ENCODE measurements around the gene RAB3IP.
"Not testable (repeated sequence)": the region's sequence is repeated elsewhere in the genome, so short reads cannot be mapped to it uniquely, and the experiment has no call there.

RAB3IP gene

DNA sequence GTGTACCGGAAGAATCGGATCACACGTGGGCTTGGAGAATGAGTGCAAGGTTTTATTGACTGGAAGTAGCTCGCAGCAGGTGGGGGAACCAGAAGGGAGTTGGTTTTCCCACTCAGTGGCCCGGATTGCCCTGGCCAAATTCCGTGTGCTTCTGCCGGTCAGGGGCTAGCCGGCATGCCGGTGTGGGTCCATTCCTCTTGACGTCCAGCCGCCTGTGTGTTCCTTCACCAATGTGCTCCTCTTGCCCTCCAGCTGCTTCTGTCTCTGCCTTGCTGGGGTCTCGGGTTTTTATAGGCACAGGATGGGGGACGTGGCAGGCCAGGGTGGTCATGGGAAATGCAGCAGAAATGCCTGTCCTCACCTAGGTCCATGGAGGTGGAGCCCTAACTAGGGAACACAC, 97.4 kb downstream of the RAB3IP start:
- no peak for TF ChIP-seq ZNF274 (IDR thresholded peaks at IDR 0.05; ENCODE audit: low read depth, low read length)
- H3K4me3 ChIP-seq (ENCODE audit: low read length), result no peak overlapping the region

DNA sequence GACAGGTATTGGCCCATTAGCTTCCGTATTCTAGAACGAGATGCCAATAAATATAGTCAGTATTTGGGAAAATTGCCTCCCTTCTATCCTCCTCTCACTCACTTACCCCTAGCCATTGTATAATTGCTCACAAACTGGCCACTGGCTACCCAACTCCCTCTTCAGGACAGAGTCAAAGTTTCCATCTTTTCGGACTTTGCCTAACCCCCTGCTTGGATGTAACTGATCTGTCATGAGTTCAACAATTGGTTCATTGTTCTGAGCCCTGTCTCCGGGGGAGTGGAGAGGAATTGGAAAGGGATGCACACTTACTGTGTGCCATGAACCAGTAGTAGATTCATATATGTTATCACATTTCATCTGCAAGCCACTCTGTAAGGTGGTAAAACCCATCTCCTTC, 98.5 kb downstream of the RAB3IP start:
- no peak for TF ChIP-seq ZNF274 (IDR thresholded peaks at IDR 0.05; ENCODE audit: low read depth, low read length)
- no peak overlapping the region for H3K4me3 ChIP-seq (ENCODE audit: low read length)

DNA sequence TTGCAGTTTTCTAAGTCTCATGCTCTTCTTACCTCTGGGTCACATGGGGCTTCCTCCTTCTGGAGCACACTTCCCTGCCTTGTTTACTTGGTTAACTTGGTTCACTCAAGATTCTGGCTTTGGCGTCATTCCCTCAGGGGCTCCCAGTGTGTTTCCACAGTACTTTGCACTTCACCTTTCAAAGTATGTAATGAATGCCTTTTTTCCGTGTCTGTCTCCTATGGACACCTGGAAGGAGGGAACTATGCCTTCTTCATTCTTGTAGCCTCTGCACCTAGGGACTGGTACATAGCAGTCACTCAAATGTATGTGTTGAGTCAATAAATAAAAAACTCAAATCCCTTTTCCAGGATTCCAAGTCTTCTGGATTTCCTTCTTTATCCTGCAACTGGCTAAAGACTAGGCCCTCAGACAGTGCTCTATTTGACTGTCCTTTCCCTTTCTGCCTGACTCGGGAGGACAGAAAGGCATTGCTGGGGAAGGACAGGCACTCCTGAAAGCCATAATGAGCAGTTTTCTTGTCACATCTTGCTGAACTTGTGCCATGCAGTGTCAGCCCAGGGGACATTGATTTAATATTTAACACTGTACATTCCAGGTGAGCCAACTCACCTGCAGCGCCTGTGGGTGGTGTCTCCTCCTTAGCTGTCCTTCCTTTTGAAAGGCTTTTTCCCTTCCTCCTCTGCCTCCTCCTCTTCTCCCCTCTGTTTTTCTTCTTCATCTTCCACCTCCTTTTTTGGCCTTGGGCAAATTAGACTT, 99.2 kb downstream of the RAB3IP start:
- no peak overlapping the region for H3K4me3 ChIP-seq (ENCODE audit: low read length)
- TF ChIP-seq ZNF274 (IDR thresholded peaks at IDR 0.05; ENCODE audit: low read depth, low read length), result no peak

DNA sequence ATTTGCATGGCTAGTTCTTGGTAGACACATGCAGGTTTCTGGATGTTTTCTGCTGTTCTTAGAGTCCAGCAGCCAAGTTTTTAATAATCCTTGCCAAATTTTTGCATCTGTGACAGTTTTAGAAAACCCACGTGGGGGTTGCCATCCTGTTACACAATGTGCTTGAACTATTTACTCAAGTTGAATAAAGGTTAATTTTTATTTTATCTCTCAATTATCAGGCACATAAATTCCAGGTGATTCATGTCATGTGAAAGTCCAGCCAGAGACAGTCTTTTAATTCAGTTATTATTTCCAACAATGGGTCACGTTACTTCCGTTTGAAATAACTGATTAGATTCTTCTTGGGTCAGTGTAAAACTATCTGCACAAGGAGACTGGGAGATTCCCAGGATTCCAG, 102.1 kb downstream of the RAB3IP start:
- no peak for TF ChIP-seq ZNF274 (IDR thresholded peaks at IDR 0.05; ENCODE audit: low read depth, low read length)
- no peak overlapping the region for H3K4me3 ChIP-seq (ENCODE audit: low read length)

DNA sequence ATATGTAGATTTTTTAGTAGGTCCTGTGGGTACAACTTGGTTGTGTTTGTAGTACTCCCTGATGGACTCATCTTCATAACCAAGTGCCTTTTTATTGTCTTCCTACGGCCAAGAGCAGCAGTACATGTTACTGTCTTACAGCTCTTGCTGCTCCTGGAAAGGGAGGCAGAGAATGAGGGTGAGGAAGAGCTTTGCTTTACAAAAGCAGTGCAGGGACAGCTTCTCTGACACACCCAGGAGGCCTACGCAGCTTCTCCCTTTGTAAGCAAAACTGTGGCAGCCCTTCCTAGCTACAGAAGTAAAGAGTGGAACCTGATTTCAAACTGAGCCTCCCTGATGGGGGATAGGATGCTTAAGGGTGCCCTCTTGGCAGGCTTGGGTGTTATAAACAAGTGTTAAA, 104.9 kb downstream of the RAB3IP start:
- H3K4me3 ChIP-seq (ENCODE audit: low read length), result no peak overlapping the region
- TF ChIP-seq ZNF274 (IDR thresholded peaks at IDR 0.05; ENCODE audit: low read depth, low read length), result no peak

DNA sequence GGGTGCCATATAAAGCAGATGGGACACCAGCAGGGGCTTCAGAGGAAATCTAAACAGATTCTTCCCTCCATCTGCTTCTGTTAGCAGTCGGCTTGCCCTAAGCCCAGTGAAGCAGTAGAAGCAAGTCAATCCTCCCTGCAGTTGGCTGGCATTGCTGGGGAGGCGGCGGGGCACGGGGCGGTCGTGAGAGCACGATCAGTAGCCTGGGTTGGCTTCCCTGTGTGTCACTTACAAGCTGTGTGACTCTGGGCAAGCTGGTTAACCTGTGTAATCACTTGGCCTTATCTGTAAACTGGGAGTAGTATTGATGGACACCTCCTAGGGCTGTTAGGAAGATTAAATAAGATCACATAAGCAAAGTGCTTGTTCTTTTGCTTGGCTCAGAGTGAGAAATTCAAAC, 105.8 kb downstream of the RAB3IP start:
- TF ChIP-seq ZNF274 (IDR thresholded peaks at IDR 0.05; ENCODE audit: low read depth, low read length), result no peak
- no peak overlapping the region for H3K4me3 ChIP-seq (ENCODE audit: low read length)

DNA sequence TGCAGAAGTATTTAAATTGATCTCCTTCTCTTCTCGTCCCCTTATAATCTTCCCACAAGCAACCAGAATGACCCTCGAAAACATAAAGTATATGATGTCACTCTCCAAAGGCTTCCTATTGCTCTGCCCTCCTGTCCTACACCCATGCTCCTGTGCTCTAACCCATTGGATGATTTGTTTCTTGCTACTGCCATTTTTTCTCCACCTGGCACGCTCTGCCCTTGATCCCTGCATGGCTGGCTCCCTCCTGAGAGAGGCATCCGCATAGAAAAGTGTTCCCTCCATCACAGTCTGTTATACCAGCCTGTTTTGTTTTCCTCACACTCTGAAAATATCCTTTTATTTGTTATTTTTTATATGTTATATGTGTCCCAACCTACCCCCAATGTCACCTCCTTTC, 106.2 kb downstream of the RAB3IP start:
- no peak for TF ChIP-seq ZNF274 (IDR thresholded peaks at IDR 0.05; ENCODE audit: low read depth, low read length)
- H3K4me3 ChIP-seq (ENCODE audit: low read length), result no peak overlapping the region

DNA sequence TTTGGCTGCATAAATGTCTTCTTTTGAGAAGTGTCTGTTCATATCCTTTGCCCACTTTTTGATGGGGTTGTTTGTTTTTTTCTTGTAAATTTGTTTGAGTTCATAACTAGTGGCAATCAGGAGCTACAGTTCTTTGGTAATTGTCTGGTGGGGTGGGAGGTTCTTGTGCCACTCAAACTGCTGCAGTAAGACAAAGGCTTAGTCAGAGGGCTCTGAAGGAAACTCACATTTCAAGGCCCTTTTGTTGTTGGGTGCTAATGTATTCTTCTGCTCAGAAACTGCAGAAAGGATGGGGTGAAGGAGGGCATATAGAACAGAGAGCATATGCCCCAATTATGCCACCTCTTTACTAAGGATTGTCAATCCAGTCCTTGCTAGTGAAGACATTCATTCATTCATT, 108.3 kb downstream of the RAB3IP start:
- no peak overlapping the region for H3K4me3 ChIP-seq (ENCODE audit: low read length)
- TF ChIP-seq ZNF274 (IDR thresholded peaks at IDR 0.05; ENCODE audit: low read depth, low read length), result no peak

DNA sequence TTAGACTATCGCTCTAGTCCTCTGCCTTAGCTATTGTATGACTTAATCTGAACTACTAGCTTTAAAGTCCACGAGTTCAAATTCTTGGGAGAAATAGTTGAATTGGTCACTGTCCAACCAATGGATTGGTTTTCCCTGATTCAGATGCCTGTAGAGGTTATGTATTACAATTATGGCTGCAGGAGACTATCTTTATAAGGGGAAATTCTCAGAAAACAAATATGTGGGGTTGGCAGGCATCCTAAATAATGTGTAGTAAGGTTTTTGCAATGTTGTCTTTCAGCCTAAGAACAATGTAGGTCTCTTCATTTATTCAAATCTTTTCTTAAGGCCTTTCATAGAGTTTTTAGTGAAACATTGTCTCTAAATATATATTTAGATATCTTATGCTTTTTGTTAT, 113.3 kb downstream of the RAB3IP start:
- TF ChIP-seq ZNF274 (IDR thresholded peaks at IDR 0.05; ENCODE audit: low read depth, low read length), result no peak
- no peak overlapping the region for H3K4me3 ChIP-seq (ENCODE audit: low read length)

DNA sequence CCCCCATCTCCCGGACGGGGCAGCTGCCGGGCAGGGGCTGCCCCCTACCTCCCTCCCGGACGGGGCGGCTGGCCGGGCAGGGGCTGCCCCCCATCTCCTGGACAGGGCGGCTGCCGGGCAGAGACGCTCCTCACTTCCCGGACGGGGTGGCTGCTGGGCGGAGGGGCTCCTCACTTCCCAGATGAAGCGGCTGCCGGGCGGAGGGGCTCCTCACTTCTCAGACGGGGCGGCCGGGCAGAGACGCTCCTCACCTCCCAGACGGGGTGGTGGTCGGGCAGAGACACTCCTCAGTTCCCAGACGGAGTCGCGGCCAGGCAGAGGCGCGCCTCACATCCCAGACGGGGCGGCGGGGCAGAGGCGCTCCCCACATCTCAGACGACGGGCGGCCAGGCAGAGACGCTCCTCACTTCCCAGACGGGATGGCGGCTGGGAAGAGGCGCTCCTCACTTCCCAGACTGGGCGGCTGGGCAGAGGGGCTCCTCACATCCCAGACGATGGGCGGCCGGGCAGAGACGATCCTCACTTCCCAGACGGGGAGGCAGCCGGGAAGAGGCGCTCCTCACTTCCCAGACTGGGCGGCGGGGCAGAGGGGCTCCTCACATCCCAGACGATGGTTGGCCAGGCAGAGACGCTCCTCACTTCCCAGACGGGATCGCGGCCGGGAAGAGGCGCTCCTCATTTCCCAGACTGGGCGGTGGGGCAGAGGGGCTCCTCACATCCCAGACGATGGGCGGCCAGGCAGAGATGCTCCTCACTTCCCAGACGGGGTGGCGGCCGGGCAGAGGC, 114.7 kb downstream of the RAB3IP start:
- H3K4me3 ChIP-seq (ENCODE audit: low read length), result not testable (repeated sequence)

DNA sequence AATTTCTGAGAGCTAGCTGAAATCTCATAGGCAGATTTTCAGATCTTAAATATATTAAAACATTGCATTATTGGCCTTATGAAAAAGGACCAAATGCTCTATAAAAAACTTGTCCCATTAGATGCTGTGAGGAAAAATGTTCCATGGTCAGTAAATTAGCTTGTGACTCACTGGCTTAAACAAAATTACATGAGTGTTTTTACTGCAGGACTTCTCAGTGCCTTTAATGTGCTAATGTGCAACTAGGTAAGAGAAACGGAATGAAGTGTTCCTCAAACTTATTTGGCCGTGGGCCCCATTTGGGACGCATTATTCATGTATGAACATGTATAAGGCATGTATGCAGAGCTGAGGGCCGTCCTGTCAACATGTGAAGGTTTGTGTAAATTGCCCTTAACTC, 128.0 kb downstream of the RAB3IP start:
- TF ChIP-seq ZNF274 (IDR thresholded peaks at IDR 0.05; ENCODE audit: low read depth, low read length), result no peak
- H3K4me3 ChIP-seq (ENCODE audit: low read length), result no peak overlapping the region

DNA sequence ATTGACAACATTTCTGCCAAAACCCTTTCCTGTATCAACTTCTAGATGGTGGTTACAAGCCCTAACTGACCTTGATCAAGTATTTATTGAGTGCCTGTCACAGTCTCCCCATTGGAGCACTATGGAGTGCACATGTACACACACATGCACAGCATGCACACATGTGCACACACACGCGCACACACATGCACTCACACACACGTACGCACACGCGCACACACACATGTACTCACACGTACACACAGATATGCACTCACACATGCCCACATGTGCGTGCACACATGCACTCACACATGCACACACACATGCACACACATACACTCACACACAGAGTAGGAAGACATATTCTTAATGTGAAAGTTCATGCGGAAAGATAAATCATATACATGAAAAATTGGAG, 130.0 kb downstream of the RAB3IP start:
- TF ChIP-seq ZNF274 (IDR thresholded peaks at IDR 0.05; ENCODE audit: low read depth, low read length), result no peak
- no peak overlapping the region for H3K4me3 ChIP-seq (ENCODE audit: low read length)

DNA sequence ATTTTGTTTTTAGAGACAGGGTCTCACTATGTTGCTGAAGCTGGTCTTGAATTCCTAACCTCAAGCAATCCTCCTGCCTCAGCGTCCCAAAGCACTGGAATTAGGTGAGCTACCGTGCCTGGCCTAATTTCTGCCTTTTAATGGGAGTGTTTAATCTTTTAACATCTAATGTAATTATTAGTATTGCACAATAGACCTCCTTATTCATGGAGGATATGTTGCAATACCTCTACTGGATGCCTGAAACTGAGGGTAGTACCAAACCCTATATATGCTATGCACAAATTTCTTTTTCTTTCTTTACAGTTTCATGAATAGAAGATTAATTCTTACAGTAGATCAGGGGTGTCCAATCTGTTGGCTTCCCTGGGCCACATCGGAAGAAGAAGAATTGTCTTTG, 134.1 kb downstream of the RAB3IP start:
- TF ChIP-seq ZNF274 (IDR thresholded peaks at IDR 0.05; ENCODE audit: low read depth, low read length), result no peak
- no peak overlapping the region for H3K4me3 ChIP-seq (ENCODE audit: low read length)
